GM20000 (cell line): Measurements from ENCODE around the gene RAD23A.
A peak's percentile ranks its signal among the peaks of the same experiment; 100 is the strongest.

Source experiments
- DNase-seq: peaks from one replicate; pipeline ENCODE4 v3.0.0; 2012; ENCODE audit warnings: low spot score
- CTCF ChIP-seq: IDR thresholded peaks from 2 replicates; pipeline ENCODE4 v1.5.1; 2012; ENCODE audit warnings: mild to moderate bottlenecking, control low read depth; ENCODE audit errors: extremely low read depth, missing control alignments

The RAD23A gene

DNA sequence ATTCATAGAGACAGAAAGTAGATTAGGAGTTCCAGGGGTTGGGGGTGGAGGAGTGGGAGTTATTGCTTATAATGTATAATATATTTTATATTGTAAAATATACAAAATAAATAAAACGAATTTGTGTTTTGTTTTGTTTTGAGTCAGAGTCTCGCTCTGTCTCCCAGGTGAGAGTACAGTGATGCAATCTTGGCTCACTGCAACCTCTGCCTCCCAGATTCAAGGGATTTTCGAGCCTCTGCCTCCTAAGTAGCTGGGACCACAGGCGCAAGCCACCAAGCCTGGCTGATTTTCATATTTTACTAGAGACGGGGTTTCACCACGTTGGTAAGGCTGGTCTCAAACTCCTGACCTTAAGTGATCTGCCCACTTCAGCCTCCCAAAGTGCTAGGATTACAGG, 13.8 kb downstream of the RAD23A start:
- TF ChIP-seq CTCF: no peak
- DNase-seq: no peak

- TF ChIP-seq CTCF: peak; percentile 99
- DNase-seq: peak; percentile 89
Measured at GRCh38 chr19:12965017-12965811, 19.6 kb downstream of the RAD23A start.

DNA sequence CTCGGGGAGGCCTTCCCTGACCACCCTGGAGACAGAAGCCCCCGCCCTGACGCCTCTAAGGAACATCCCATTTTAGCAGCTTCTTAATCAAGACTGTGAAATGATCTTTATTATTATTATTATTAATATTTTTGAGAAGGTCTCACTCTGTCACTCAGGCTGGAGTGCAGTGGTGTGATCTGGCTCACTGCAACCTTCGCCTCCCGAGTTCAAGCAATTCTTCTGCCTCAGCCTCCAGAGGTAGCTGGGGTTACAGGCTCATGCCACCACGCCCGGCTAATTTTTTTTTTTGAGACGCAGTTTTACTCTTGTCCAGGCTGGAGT, 20.1 kb downstream of the RAD23A start:
- no peak for DNase-seq
- TF ChIP-seq CTCF: no peak

DNA sequence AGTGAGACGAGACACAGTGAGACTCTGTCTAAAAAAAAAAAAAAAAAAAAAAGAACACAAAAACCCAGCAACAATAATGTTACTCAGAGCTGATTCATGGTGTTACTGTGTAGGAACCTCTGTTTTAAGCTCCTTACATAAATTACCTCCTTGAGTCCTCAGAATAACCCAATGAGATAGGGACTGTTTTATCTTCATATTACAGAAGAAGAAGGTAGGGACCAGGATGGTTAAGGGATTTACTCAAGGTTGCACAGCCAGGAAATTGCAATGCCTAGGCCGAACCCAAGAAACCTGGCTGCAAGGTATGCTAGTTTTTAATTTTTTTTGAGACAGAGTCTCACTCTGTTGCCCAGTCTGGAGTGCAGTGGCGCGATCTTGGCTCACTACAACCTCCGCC, 22.2 kb downstream of the RAD23A start:
- DNase-seq: no peak
- TF ChIP-seq CTCF: no peak

- DNase-seq: no peak
- no peak for TF ChIP-seq CTCF
Measured at GRCh38 chr19:12969292-12969988, 23.8 kb downstream of the RAD23A start, which contains the start of gene DAND5. TSS of gene DAND5 (plus strand) at chr19:12969576. CDS start at chr19:12969661, 85 bp downstream.

DNA sequence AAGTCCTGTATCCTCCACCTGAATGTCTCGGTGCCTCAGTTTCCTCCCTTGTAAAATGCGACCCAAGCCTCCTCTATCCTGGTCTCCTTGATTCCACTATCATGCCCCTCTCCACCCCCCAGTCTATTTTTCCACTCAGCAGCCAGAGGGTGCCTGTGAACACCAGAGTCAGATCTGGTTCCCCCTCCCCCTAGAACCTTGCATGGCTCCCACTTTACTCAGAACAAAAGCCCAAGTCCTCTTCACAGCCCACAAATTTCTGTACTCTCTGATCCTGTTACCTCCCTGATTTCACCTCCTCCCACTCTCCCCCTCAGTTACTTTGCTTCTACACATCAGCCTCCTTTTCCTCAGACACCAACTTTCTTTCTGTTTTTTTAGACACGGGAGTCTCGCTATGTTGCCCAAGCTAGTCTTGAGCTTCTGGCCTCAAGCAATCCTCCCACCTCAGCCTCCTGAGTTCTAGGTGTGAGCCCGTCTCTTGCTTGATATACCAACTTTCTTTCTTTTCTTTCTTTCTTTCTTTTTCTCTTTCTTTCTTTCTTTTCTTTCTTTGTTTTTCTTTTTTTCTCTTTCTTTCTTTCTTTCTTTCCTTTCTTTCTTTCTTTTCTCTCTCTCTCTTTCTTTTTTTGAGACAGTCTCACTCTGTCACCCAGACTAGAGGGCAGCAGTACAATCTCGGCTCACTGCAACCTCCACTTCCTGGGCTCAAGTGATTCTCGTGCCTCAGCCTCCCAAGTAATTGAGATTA, 24.6 kb downstream of the RAD23A start:
- no peak for DNase-seq
- no peak for TF ChIP-seq CTCF

- DNase-seq: no peak
- TF ChIP-seq CTCF: no peak
Measured at GRCh38 chr19:12973236-12973635, 27.6 kb downstream of the RAD23A start.
